HEK293 (cell line): Measurements from ENCODE around the gene PRKCE.

ENCODE experiments used
- GLI4 ChIP-seq: fragments of 450-650 bp; formaldehyde crosslinking; IDR thresholded peaks from 2 replicates; pipeline ENCODE4 v1.5.1; 2016; ENCODE audit warnings: missing biosample characterization, missing genetic modification characterization
- SP3 ChIP-seq: fragments of 450-650 bp; formaldehyde crosslinking; IDR thresholded peaks from 2 replicates; pipeline ENCODE4 v1.5.1; 2016; ENCODE audit warnings: missing biosample characterization, missing genetic modification characterization
- WT1 ChIP-seq: fragments of 450-650 bp; formaldehyde crosslinking; IDR thresholded peaks from 2 replicates; pipeline ENCODE4 v1.5.1; 2016; ENCODE audit warnings: missing biosample characterization, missing genetic modification characterization
- ZBTB7A ChIP-seq: fragments of 450-650 bp; formaldehyde crosslinking; IDR thresholded peaks from 2 replicates; pipeline ENCODE4 v1.5.1; 2016; ENCODE audit warnings: low read depth, missing biosample characterization, missing genetic modification characterization
- ZFP3 ChIP-seq: fragments of 450-650 bp; formaldehyde crosslinking; IDR thresholded peaks from 2 replicates; pipeline ENCODE4 v1.5.1; 2016; ENCODE audit warnings: low read depth, missing biosample characterization, missing genetic modification characterization
- ZNF114 ChIP-seq: fragments of 450-650 bp; formaldehyde crosslinking; IDR thresholded peaks from 2 replicates; pipeline ENCODE4 v1.5.0; 2017; ENCODE audit warnings: missing biosample characterization, missing genetic modification characterization
- ZNF133 ChIP-seq: fragments of 450-650 bp; formaldehyde crosslinking; IDR thresholded peaks from 2 replicates; pipeline ENCODE4 v1.5.1; 2016; ENCODE audit warnings: missing biosample characterization, missing genetic modification characterization
- ZNF146 ChIP-seq: fragments of 450-650 bp; formaldehyde crosslinking; IDR thresholded peaks from 2 replicates; pipeline ENCODE4 v1.5.1; 2016; ENCODE audit warnings: missing biosample characterization, missing genetic modification characterization
- ZNF184 ChIP-seq: fragments of 450-650 bp; IDR thresholded peaks from 2 replicates; pipeline ENCODE4 v1.5.1; 2018; ENCODE audit warnings: missing biosample characterization, mild to moderate bottlenecking, missing genetic modification characterization
- ZNF239 ChIP-seq: fragments of 450-650 bp; formaldehyde crosslinking; IDR thresholded peaks from 2 replicates; pipeline ENCODE4 v1.5.1; 2016; ENCODE audit warnings: missing biosample characterization, missing genetic modification characterization
- ZNF280D ChIP-seq: fragments of 450-650 bp; formaldehyde crosslinking; IDR thresholded peaks from 2 replicates; pipeline ENCODE4 v1.5.1; 2016; ENCODE audit warnings: missing biosample characterization, missing genetic modification characterization
- ZNF311 ChIP-seq: fragments of 450-650 bp; formaldehyde crosslinking; IDR thresholded peaks from 2 replicates; pipeline ENCODE4 v1.5.1; 2017; ENCODE audit warnings: missing biosample characterization, missing genetic modification characterization, borderline replicate concordance
- ZNF426 ChIP-seq: fragments of 450-650 bp; formaldehyde crosslinking; IDR thresholded peaks from 2 replicates; pipeline ENCODE4 v1.5.1; 2017; ENCODE audit warnings: missing biosample characterization, missing genetic modification characterization, mild to moderate bottlenecking, inconsistent platforms, moderate library complexity
- ZNF513 ChIP-seq: fragments of 450-650 bp; IDR thresholded peaks from 2 replicates; pipeline ENCODE4 v1.5.1; 2018; ENCODE audit warnings: missing biosample characterization, missing genetic modification characterization
- ZNF585B ChIP-seq: fragments of 450-650 bp; formaldehyde crosslinking; IDR thresholded peaks from 2 replicates; pipeline ENCODE4 v1.5.1; 2016; ENCODE audit warnings: missing biosample characterization, missing genetic modification characterization
- ZNF654 ChIP-seq: fragments of 450-650 bp; formaldehyde crosslinking; IDR thresholded peaks from 2 replicates; pipeline ENCODE4 v1.5.1; 2016; ENCODE audit warnings: low read depth, missing biosample characterization, missing genetic modification characterization
- ZNF664 ChIP-seq: fragments of 450-650 bp; formaldehyde crosslinking; IDR thresholded peaks from 2 replicates; pipeline ENCODE4 v1.5.1; 2016; ENCODE audit warnings: missing biosample characterization, missing genetic modification characterization
- ZNF670 ChIP-seq: fragments of 450-650 bp; formaldehyde crosslinking; IDR thresholded peaks from 2 replicates; pipeline ENCODE4 v1.5.1; 2016; ENCODE audit warnings: missing biosample characterization, missing genetic modification characterization, low read depth
- ZNF704 ChIP-seq: fragments of 450-650 bp; formaldehyde crosslinking; IDR thresholded peaks from 2 replicates; pipeline ENCODE4 v1.5.1; 2016; ENCODE audit warnings: missing biosample characterization, missing genetic modification characterization
- ZNF777 ChIP-seq: fragments of 450-650 bp; formaldehyde crosslinking; IDR thresholded peaks from 2 replicates; pipeline ENCODE4 v1.5.1; 2017; ENCODE audit warnings: missing biosample characterization, missing genetic modification characterization, borderline replicate concordance
- ZNF843 ChIP-seq: fragments of 450-650 bp; formaldehyde crosslinking; IDR thresholded peaks from 2 replicates; pipeline ENCODE4 v1.5.1; 2016; ENCODE audit warnings: missing biosample characterization, missing genetic modification characterization
- TF ChIP-seq, protein P1 (sequence below): fragments of 450-650 bp; formaldehyde crosslinking; IDR thresholded peaks from 2 replicates; pipeline ENCODE4 v1.5.1; 2016; ENCODE audit warnings: missing biosample characterization, missing genetic modification characterization
- TF ChIP-seq, protein P2 (sequence below): fragments of 450-650 bp; formaldehyde crosslinking; IDR thresholded peaks from 2 replicates; pipeline ENCODE4 v1.5.1; 2016; ENCODE audit warnings: missing biosample characterization, missing genetic modification characterization
- TF ChIP-seq, protein P3 (sequence below): fragments of 450-650 bp; formaldehyde crosslinking; IDR thresholded peaks from 2 replicates; pipeline ENCODE4 v1.5.1; 2016; ENCODE audit warnings: missing biosample characterization, missing genetic modification characterization, low read depth
- TF ChIP-seq, protein P4 (sequence below): fragments of 450-650 bp; formaldehyde crosslinking; IDR thresholded peaks from 2 replicates; pipeline ENCODE4 v1.5.1; 2016; ENCODE audit warnings: missing biosample characterization, missing genetic modification characterization

PRKCE gene

GRCh38 chr2:45611020-45611859, 40.2 kb upstream of the PRKCE start, which contains the start of gene SRBD1 (continued):
- TF ChIP-seq, protein P1, sequence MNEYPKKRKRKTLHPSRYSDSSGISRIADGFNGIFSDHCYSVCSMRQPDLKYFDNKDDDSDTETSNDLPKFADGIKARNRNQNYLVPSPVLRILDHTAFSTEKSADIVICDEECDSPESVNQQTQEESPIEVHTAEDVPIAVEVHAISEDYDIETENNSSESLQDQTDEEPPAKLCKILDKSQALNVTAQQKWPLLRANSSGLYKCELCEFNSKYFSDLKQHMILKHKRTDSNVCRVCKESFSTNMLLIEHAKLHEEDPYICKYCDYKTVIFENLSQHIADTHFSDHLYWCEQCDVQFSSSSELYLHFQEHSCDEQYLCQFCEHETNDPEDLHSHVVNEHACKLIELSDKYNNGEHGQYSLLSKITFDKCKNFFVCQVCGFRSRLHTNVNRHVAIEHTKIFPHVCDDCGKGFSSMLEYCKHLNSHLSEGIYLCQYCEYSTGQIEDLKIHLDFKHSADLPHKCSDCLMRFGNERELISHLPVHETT = no peak
- no peak for TF ChIP-seq ZNF114 (tag by site-specific recombination)
- TF ChIP-seq ZBTB7A (tag by site-specific recombination) = no peak
- TF ChIP-seq ZNF239 = no peak
- TF ChIP-seq ZNF670 = no peak
- TF ChIP-seq ZNF777 (tag by site-specific recombination) = no peak
- no peak for TF ChIP-seq ZNF146 (tag by site-specific recombination)
- peak; percentile 73 for TF ChIP-seq SP3 (tag by site-specific recombination)
- TF ChIP-seq ZNF184 = no peak
- TF ChIP-seq, protein P2, sequence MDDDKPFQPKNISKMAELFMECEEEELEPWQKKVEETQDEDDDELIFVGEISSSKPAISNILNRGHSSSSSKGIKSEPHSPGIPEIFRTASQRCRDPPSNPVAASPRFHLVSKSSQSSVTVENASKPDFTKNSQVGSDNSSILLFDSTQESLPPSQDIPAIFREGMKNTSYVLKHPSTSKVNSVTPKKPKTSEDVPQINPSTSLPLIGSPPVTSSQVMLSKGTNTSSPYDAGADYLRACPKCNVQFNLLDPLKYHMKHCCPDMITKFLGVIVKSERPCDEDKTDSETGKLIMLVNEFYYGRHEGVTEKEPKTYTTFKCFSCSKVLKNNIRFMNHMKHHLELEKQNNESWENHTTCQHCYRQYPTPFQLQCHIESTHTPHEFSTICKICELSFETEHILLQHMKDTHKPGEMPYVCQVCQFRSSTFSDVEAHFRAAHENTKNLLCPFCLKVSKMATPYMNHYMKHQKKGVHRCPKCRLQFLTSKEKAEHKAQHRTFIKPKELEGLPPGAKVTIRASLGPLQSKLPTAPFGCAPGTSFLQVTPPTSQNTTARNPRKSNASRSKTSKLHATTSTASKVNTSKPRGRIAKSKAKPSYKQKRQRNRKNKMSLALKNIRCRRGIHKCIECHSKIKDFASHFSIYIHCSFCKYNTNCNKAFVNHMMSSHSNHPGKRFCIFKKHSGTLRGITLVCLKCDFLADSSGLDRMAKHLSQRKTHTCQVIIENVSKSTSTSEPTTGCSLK (tag by site-specific recombination) = no peak
- no peak for TF ChIP-seq GLI4 (tag by site-specific recombination)
- no peak for TF ChIP-seq ZNF513
- TF ChIP-seq, protein P3, sequence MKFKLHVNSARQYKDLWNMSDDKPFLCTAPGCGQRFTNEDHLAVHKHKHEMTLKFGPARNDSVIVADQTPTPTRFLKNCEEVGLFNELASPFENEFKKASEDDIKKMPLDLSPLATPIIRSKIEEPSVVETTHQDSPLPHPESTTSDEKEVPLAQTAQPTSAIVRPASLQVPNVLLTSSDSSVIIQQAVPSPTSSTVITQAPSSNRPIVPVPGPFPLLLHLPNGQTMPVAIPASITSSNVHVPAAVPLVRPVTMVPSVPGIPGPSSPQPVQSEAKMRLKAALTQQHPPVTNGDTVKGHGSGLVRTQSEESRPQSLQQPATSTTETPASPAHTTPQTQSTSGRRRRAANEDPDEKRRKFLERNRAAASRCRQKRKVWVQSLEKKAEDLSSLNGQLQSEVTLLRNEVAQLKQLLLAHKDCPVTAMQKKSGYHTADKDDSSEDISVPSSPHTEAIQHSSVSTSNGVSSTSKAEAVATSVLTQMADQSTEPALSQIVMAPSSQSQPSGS (tag by site-specific recombination) = no peak
- TF ChIP-seq ZNF311 (tag by site-specific recombination) = no peak
- TF ChIP-seq ZFP3 (tag by site-specific recombination) = no peak
- TF ChIP-seq ZNF654 = no peak
- TF ChIP-seq, protein P4, sequence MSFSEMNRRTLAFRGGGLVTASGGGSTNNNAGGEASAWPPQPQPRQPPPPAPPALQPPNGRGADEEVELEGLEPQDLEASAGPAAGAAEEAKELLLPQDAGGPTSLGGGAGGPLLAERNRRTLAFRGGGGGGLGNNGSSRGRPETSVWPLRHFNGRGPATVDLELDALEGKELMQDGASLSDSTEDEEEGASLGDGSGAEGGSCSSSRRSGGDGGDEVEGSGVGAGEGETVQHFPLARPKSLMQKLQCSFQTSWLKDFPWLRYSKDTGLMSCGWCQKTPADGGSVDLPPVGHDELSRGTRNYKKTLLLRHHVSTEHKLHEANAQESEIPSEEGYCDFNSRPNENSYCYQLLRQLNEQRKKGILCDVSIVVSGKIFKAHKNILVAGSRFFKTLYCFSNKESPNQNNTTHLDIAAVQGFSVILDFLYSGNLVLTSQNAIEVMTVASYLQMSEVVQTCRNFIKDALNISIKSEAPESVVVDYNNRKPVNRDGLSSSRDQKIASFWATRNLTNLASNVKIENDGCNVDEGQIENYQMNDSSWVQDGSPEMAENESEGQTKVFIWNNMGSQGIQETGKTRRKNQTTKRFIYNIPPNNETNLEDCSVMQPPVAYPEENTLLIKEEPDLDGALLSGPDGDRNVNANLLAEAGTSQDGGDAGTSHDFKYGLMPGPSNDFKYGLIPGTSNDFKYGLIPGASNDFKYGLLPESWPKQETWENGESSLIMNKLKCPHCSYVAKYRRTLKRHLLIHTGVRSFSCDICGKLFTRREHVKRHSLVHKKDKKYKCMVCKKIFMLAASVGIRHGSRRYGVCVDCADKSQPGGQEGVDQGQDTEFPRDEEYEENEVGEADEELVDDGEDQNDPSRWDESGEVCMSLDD = no peak
- no peak for TF ChIP-seq ZNF280D (tag by site-specific recombination)
- no peak for TF ChIP-seq ZNF585B (tag by site-specific recombination)
- no peak for TF ChIP-seq ZNF426 (tag by site-specific recombination)
- TF ChIP-seq ZNF133 = no peak
- TF ChIP-seq ZNF843 = no peak
- TF ChIP-seq ZNF664 (tag by site-specific recombination) = no peak
- no peak for TF ChIP-seq ZNF704
- TF ChIP-seq WT1 = no peak
